Measurements from ENCODE around the gene PNPLA5.

The PNPLA5 gene

DNA sequence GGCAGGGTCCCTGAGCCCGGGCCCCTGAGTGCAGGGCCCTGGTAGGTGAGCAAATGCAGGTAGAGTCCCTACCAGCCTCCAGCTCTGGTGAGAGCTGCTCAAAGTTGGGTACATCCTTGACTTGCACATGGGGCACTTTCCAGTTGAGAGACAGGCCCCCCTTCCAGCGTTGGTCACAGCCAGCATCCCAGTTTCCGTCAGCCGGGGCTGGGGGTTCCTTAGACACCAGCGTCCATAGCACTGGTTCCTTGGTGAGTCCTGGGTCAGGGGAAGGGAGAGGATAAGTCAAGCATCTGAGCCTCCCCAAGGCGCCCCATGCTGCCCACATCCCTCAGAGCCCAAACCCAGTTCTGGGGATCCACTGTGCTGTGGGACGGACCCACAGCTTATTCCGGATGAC, 5.6 kb downstream of the PNPLA5 start:
- no peaks in the 10 kb centered on the region for H3K36me3 ChIP-seq (ENCODE audit: control insufficient read depth, insufficient read depth, low read length)
- H3K4me3 ChIP-seq (ENCODE audit: low read depth, low read length), result no peak overlapping the region
- H3K9me3 ChIP-seq (ENCODE audit: control insufficient read depth, insufficient read depth, low read depth, low read length), result no peaks in the 10 kb centered on the region
- H3K27me3 ChIP-seq (ENCODE audit: control insufficient read depth, insufficient read depth, low read length), result peaks cover 22% of the 10 kb centered on the region
- H3K4me1 ChIP-seq (ENCODE audit: control insufficient read depth, insufficient read depth, low read length), result peaks cover 3% of the 10 kb centered on the region; the same call in 1 of the 2 replicates
- no peak overlapping the region for H3K27ac ChIP-seq (ENCODE audit: low read depth, low read length)
- no peak overlapping the region for H3K9ac ChIP-seq (ENCODE audit: low read length)

DNA sequence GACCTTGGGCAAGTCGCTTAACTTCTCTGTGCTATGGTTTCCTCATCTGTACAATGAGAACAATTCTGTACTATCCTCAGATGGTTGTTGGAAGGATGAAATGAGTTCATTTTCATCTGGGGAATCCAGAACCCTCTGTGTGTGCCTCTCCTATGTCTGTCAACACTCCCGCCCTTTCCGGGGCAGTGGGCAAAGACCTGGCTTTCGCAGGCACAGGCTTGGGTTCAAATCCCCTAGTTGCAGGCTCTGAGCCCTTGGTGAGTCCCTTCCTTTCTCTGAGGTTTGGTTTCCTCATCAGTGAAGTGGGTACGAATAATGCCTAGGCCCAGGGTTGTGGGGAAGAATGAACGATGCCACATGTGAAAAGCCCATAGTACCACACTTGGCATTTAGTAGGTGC, 6.0 kb downstream of the PNPLA5 start:
- Histone ChIP-seq H3K27ac (ENCODE audit: low read depth, low read length) (no peak overlapping the region), H3K27me3 (ENCODE audit: control insufficient read depth, insufficient read depth, low read length) (peaks cover 17% of the 10 kb centered on the region), H3K9ac (ENCODE audit: low read length) (no peak overlapping the region), H3K4me3 (ENCODE audit: low read depth, low read length) (no peak overlapping the region), H3K9me3 (ENCODE audit: control insufficient read depth, insufficient read depth, low read depth, low read length) (no peaks in the 10 kb centered on the region), H3K4me1 (ENCODE audit: control insufficient read depth, insufficient read depth, low read length) (peaks cover 3% of the 10 kb centered on the region; the same call in 1 of the 2 replicates), H3K36me3 (ENCODE audit: control insufficient read depth, insufficient read depth, low read length) (no peaks in the 10 kb centered on the region)

DNA sequence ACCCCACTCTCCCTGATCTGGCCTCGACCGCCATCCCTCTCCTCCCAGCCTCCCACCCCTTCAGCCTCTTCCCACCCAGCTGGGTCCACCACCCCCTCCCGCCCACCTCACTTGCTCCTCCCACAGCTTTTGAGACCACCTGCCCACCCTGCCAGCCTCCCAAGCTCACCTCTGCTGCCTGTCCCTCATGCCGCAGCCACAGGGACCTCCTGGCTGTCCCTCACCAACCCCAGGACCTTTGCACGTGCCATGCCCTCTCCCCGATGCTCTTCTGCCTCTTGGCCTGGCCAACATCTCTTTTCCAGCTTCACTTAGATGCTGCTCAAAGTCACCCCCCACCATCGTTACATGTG, 6.5 kb downstream of the PNPLA5 start:
- Histone ChIP-seq H3K9me3 (ENCODE audit: control insufficient read depth, insufficient read depth, low read depth, low read length) (no peaks in the 10 kb centered on the region), H3K4me3 (ENCODE audit: low read depth, low read length) (no peak overlapping the region), H3K27ac (ENCODE audit: low read depth, low read length) (no peak overlapping the region), H3K4me1 (ENCODE audit: control insufficient read depth, insufficient read depth, low read length) (peaks cover 3% of the 10 kb centered on the region; the same call in 1 of the 2 replicates), H3K36me3 (ENCODE audit: control insufficient read depth, insufficient read depth, low read length) (no peaks in the 10 kb centered on the region), H3K27me3 (ENCODE audit: control insufficient read depth, insufficient read depth, low read length) (peaks cover 12% of the 10 kb centered on the region), H3K9ac (ENCODE audit: low read length) (no peak overlapping the region)

DNA sequence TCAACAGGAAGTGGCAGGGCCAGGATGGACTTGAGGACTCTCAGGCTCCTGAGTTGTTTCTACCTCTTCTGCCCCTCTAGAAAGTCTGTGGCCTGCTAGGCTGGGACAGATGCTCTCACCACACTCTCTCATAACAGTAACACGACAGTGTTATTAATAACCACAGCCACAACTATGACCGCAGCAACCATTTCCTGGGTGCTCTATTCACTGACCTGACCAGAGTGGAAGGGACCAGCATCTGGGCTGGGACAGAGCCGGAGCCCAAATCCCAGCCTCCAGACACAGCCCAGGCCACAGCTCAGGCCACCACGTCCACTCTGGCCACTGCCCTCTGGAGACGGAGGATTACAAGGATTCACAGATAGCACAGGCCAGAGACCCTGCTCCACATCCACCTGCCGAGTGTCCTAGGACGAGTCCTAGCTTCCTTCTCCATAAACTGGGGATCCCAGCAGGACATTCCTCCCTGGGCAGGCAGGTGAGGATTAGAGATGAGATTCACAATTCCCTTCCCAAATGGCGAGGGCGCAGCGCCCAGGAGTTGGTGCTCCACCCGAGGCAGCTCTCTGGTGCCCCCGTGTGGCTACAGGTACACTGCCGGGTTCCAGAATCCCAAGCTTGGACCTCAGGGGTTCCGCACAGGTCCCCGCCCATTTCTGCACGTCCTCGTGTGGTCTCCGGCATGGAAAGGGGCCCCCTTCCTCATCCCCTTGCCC, 7.1 kb downstream of the PNPLA5 start:
- H3K27me3 ChIP-seq (ENCODE audit: control insufficient read depth, insufficient read depth, low read length), result peaks cover 7% of the 10 kb centered on the region; the same call in 1 of the 2 replicates
- H3K4me1 ChIP-seq (ENCODE audit: control insufficient read depth, insufficient read depth, low read length), result peaks cover 3% of the 10 kb centered on the region; the same call in 1 of the 2 replicates
- H3K36me3 ChIP-seq (ENCODE audit: control insufficient read depth, insufficient read depth, low read length), result no peaks in the 10 kb centered on the region
- no peak overlapping the region for H3K27ac ChIP-seq (ENCODE audit: low read depth, low read length)
- H3K9ac ChIP-seq (ENCODE audit: low read length), result no peak overlapping the region
- no peaks in the 10 kb centered on the region for H3K9me3 ChIP-seq (ENCODE audit: control insufficient read depth, insufficient read depth, low read depth, low read length)
- no peak overlapping the region for H3K4me3 ChIP-seq (ENCODE audit: low read depth, low read length)

DNA sequence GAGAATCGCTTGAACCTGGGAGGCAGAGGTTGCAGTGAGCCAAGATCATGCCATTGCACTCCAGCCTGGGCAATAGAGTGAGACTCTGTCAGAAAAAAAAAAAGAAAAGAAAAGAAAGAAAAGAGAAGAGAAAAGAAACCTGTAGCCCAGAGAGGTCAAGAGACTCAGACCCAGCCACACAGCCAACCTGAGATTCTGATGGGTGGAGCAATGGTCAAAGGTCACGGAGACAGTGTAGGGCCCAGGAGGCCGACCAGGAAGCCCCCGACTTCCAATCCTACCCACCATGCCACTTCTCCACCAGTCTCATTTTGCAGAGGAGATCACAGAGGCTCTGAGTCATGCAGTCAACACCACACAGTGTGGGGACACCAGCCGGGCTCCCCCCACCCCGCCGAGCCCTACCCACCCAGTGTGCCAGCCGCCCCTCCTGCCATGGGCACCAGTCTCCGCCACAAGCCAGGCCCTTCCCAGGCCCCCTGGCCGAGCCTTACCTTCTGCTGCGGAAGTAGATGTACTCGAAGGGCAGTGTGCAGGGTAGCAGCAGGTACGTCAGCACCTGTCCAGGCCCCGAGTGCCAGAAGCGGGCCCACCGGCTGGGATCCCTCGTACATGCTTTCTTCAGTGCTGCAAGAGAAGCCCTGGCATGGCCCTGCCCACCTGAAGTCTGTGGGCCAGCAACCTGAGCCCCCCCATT, 7.9 kb downstream of the PNPLA5 start:
- Histone ChIP-seq H3K27me3 (ENCODE audit: control insufficient read depth, insufficient read depth, low read length) (peaks cover 2% of the 10 kb centered on the region; the same call in 1 of the 2 replicates), H3K36me3 (ENCODE audit: control insufficient read depth, insufficient read depth, low read length) (no peaks in the 10 kb centered on the region), H3K27ac (ENCODE audit: low read depth, low read length) (no peak overlapping the region)

DNA sequence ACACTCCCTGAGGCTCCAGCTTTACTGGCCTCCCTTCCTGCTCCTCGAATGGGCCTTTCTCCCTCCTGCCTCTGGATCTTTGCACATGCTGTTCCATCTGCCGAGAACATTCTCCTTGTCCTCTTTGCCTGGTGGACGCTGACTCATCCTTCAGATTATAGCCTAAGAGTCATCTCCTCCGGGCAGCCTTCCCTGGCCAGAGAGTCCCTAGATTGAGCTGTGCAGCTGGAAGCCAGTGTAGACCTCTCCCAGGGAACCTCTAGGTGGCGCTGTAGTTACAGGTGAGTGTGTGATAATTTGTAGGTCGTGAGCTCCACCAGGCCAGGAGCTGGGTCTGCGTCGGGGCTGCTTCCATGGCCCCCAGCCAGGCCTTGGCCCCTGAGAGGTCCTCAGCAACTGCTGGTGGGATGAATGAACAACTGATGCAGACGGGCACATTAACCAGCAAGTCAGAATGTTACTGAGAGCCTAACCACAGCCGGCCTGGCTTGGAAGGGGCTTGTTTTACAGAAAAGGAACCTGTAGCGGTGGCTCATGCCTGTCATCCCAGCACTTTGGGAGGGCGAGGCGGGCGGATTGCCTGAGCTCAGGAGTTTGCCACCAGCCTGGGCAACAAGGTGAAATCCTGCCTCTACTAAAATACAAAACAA, 8.7 kb downstream of the PNPLA5 start:
- Histone ChIP-seq H3K4me3 (ENCODE audit: low read depth, low read length) (no peak overlapping the region), H3K27me3 (ENCODE audit: control insufficient read depth, insufficient read depth, low read length) (peaks cover 2% of the 10 kb centered on the region; the same call in 1 of the 2 replicates), H3K9me3 (ENCODE audit: control insufficient read depth, insufficient read depth, low read depth, low read length) (no peaks in the 10 kb centered on the region), H3K9ac (ENCODE audit: low read length) (no peak overlapping the region), H3K27ac (ENCODE audit: low read depth, low read length) (no peak overlapping the region), H3K4me1 (ENCODE audit: control insufficient read depth, insufficient read depth, low read length) (peaks cover 3% of the 10 kb centered on the region; the same call in 1 of the 2 replicates), H3K36me3 (ENCODE audit: control insufficient read depth, insufficient read depth, low read length) (no peaks in the 10 kb centered on the region)

More for the DNA sequence above, 7.9 kb downstream of the PNPLA5 start:
- no peaks in the 10 kb centered on the region for H3K9me3 ChIP-seq (ENCODE audit: control insufficient read depth, insufficient read depth, low read depth, low read length)
- H3K9ac ChIP-seq (ENCODE audit: low read length), result no peak overlapping the region
- H3K4me1 ChIP-seq (ENCODE audit: control insufficient read depth, insufficient read depth, low read length), result peaks cover 3% of the 10 kb centered on the region; the same call in 1 of the 2 replicates
- no peak overlapping the region for H3K4me3 ChIP-seq (ENCODE audit: low read depth, low read length)

DNA sequence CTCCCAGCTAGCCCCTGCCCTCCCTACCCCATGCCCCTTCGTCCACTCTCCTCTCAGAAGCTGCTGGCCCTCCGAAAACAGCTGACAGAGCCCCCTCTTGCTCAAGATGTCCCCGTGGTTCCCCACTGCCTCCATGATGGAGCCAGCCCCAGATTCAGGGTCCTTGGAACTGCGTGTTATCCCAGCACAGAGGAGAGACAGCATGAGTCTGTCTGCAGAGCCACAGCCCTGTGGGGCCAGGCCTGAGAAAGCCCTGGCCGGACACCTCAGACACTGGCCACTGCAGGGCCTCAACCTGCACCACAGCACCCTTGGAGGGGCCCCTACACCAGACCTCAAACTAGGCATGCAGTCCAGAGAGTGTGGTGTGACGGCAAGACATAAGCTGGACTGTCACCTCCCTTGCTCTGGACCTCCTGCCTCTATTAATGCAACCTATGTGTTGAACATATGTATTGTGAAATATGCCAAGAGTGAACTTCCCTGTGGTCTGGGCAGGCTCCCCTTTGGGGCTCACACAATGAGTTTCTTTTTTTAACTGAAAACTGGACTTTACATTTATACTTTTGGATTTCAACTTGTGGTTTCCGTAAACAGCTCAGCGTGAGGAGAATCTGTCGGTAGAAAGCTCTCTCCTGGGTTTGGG, 9.6 kb downstream of the PNPLA5 start:
- Histone ChIP-seq H3K27ac (ENCODE audit: low read depth, low read length) (no peak overlapping the region), H3K4me3 (ENCODE audit: low read depth, low read length) (no peak overlapping the region), H3K9me3 (ENCODE audit: control insufficient read depth, insufficient read depth, low read depth, low read length) (no peaks in the 10 kb centered on the region), H3K9ac (ENCODE audit: low read length) (no peak overlapping the region), H3K27me3 (ENCODE audit: control insufficient read depth, insufficient read depth, low read length) (no peaks in the 10 kb centered on the region), H3K4me1 (ENCODE audit: control insufficient read depth, insufficient read depth, low read length) (peaks cover 3% of the 10 kb centered on the region; the same call in 1 of the 2 replicates), H3K36me3 (ENCODE audit: control insufficient read depth, insufficient read depth, low read length) (no peaks in the 10 kb centered on the region)

DNA sequence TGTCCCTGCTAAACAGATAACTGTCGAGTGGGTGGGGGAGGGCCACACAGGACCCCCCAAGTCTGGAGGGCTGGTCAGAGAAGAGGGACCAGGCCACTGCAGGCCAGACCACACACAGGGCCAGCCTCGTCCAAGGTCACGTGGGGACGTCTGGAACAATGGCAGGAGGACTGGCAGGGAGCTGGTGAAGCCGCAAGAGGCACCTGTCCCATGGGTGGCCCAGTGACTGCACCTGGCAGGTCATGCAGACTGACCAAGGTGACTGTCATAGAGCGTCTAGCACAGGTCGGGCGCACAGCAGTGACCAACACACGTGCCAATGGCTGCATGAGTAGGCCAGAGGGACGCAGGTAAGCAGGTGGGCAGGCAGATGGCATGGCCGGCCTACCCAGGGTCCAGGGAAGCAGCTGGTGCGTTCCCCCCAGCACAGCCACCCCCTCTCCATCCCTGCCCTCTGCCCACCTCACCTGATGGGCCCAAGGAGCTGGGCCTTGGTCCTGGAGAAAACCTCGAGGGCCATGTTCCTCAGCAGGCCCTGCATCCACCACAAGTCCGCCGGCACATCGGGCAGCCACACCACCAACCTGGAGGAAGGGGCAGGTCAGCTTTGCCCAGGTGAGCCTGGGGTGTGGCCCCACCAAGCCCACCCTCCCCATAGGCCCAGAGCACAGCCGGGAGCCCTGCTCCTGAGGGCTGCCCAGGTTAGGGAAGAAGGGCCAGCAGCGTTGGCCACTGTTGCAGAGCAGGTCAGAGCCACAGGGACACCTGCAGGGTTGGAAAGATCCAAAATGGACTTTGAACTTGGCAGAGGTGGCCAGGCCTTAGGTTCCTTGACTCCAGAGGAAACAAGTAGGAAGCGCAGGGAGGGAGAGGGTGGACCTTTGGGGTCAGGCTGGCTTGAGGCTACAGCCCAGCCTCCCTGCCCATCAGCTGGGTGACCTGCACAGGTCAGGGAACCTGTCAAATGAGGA, 10.4 kb downstream of the PNPLA5 start:
- Histone ChIP-seq H3K4me3 (ENCODE audit: low read depth, low read length) (no peak overlapping the region), H3K27me3 (ENCODE audit: control insufficient read depth, insufficient read depth, low read length) (no peaks in the 10 kb centered on the region), H3K36me3 (ENCODE audit: control insufficient read depth, insufficient read depth, low read length) (no peaks in the 10 kb centered on the region), H3K9ac (ENCODE audit: low read length) (no peak overlapping the region), H3K9me3 (ENCODE audit: control insufficient read depth, insufficient read depth, low read depth, low read length) (no peaks in the 10 kb centered on the region), H3K4me1 (ENCODE audit: control insufficient read depth, insufficient read depth, low read length) (peaks cover 3% of the 10 kb centered on the region; the same call in 1 of the 2 replicates), H3K27ac (ENCODE audit: low read depth, low read length) (no peak overlapping the region)

DNA sequence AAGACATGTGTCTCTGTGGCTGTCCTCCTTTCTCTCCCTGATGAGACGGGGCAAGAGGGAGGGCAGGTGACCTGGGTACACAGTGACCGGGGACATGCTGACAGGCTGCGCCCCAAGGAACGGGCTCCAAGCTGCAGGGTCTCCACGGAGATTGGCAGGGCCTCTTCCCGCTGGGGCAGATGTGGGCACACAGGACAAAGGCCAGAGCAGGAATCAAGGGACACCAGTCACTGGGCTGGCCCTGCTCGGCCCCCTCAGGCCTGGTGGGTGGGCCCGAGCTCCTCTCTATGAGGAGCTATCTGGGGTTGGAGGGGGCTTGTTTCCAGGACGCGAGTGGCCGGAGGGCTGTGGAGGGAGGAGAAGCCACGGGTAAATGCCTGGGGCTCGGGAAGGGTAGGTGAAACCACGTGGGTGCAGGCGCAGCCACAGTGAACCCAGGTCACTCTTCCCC, 11.2 kb downstream of the PNPLA5 start:
- Histone ChIP-seq H3K9me3 (ENCODE audit: control insufficient read depth, insufficient read depth, low read depth, low read length) (no peaks in the 10 kb centered on the region), H3K27ac (ENCODE audit: low read depth, low read length) (no peak overlapping the region), H3K27me3 (ENCODE audit: control insufficient read depth, insufficient read depth, low read length) (no peaks in the 10 kb centered on the region), H3K9ac (ENCODE audit: low read length) (no peak overlapping the region), H3K4me1 (ENCODE audit: control insufficient read depth, insufficient read depth, low read length) (peaks cover 3% of the 10 kb centered on the region; the same call in 1 of the 2 replicates), H3K4me3 (ENCODE audit: low read depth, low read length) (no peak overlapping the region), H3K36me3 (ENCODE audit: control insufficient read depth, insufficient read depth, low read length) (no peaks in the 10 kb centered on the region)

All from HUES6 (cell line).